ENCODE measurements around the gene FUOM.

DNA sequence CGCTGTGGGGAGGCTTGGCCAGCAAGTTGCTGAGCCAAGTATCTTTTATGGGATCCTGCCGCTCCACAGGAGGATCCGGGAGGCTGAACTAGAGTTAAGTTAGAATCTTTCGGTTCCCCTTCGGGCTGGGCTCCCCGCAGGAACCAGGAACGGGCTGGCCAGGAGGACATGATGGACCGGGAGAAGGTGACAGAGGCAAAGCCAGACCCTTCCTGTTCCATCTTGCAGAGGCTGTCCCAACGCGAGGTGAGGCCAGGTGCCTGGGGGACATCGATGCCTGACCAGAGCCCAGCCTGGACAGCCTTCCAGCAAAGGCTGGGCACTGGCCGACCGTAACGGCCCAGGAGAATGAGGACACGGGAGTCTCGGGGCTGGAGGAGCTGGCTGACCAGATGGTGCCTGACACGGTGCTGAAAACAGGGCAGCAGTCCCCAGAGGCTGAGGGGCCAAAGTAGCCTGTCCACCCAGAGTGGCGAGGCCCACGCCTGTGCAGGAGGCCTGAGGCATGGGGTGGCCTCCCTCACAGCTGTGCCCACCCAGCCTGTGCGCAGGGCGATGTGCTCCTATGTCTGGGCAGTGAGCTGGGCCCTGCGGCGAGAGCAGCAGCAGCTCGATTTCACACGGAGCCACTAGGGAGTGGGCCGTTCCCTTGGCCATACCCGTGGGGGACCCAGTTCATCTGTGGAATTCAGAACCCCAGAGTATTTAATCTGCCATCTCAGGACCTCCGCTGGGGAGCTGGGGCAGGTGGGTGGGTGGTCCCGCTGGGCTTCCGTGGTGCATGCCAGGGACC is 19.4 kb upstream of the FUOM start:
- TF ChIP-seq, protein P1, sequence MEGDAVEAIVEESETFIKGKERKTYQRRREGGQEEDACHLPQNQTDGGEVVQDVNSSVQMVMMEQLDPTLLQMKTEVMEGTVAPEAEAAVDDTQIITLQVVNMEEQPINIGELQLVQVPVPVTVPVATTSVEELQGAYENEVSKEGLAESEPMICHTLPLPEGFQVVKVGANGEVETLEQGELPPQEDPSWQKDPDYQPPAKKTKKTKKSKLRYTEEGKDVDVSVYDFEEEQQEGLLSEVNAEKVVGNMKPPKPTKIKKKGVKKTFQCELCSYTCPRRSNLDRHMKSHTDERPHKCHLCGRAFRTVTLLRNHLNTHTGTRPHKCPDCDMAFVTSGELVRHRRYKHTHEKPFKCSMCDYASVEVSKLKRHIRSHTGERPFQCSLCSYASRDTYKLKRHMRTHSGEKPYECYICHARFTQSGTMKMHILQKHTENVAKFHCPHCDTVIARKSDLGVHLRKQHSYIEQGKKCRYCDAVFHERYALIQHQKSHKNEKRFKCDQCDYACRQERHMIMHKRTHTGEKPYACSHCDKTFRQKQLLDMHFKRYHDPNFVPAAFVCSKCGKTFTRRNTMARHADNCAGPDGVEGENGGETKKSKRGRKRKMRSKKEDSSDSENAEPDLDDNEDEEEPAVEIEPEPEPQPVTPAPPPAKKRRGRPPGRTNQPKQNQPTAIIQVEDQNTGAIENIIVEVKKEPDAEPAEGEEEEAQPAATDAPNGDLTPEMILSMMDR (IDR thresholded peaks at IDR 0.05) = no peak
- TF ChIP-seq POLR2A (IDR thresholded peaks at IDR 0.05) = no peak
